NCI-H446 treated with DMSO at 0.1 percent for 48 hours (cell line): Measurements from ENCODE around the gene EVC.
A peak's percentile ranks its signal among the peaks of the same experiment; 100 is the strongest.

Experiments
- DNase-seq: peaks from one replicate; lab custom pipeline; 2025; lab: John Stamatoyannopoulos, UW

EVC gene

GRCh38 chr4:5710961-5711478 lies at the start of gene EVC:
TSS of gene EVC (plus strand) at chr4:5711201. CDS start at chr4:5711381, 180 bp downstream.
- DNase-seq: peak; percentile 20

GRCh38 chr4:5661237-5661636 lies 49.8 kb upstream of the EVC start:
- no peak for DNase-seq

- no peak for DNase-seq
Measured at GRCh38 chr4:5662555-5662954, 48.4 kb upstream of the EVC start.

GRCh38 chr4:5664778-5665177 lies 46.2 kb upstream of the EVC start:
- DNase-seq: no peak

GRCh38 chr4:5666741-5667140 lies 44.3 kb upstream of the EVC start:
- no peak for DNase-seq

GRCh38 chr4:5676763-5677162 lies 34.2 kb upstream of the EVC start:
- DNase-seq: no peak

- no peak for DNase-seq
Measured at GRCh38 chr4:5678977-5679376, 32.0 kb upstream of the EVC start.

- no peak for DNase-seq
Measured at GRCh38 chr4:5683566-5683965, 27.4 kb upstream of the EVC start.

GRCh38 chr4:5685296-5685695 lies 25.7 kb upstream of the EVC start:
- no peak for DNase-seq

- DNase-seq: no peak
Measured at GRCh38 chr4:5686338-5686737, 24.7 kb upstream of the EVC start.

GRCh38 chr4:5689065-5689464 lies 21.9 kb upstream of the EVC start:
- DNase-seq: no peak

- DNase-seq: no peak
Measured at GRCh38 chr4:5691491-5692132, 19.4 kb upstream of the EVC start.

- DNase-seq: no peak
Measured at GRCh38 chr4:5693871-5694270, 17.1 kb upstream of the EVC start.

GRCh38 chr4:5696341-5696740 lies 14.7 kb upstream of the EVC start:
- no peak for DNase-seq

GRCh38 chr4:5700459-5700858 lies 10.5 kb upstream of the EVC start:
- DNase-seq: no peak

GRCh38 chr4:5701971-5702370 lies 9.0 kb upstream of the EVC start:
- no peak for DNase-seq

- no peak for DNase-seq
Measured at GRCh38 chr4:5703831-5704230, 7.2 kb upstream of the EVC start.

- DNase-seq: no peak
Measured at GRCh38 chr4:5704276-5704675, 6.7 kb upstream of the EVC start.

GRCh38 chr4:5705647-5706320 lies 5.2 kb upstream of the EVC start:
- DNase-seq: no peak

- no peak for DNase-seq
Measured at GRCh38 chr4:5706486-5707290, 4.3 kb upstream of the EVC start.

GRCh38 chr4:5707366-5707765 lies 3.6 kb upstream of the EVC start:
- DNase-seq: no peak

- no peak for DNase-seq
Measured at GRCh38 chr4:5707778-5708448, 3.1 kb upstream of the EVC start.
